ENCODE results near the gene EVC2.

- TF ChIP-seq, protein P1, sequence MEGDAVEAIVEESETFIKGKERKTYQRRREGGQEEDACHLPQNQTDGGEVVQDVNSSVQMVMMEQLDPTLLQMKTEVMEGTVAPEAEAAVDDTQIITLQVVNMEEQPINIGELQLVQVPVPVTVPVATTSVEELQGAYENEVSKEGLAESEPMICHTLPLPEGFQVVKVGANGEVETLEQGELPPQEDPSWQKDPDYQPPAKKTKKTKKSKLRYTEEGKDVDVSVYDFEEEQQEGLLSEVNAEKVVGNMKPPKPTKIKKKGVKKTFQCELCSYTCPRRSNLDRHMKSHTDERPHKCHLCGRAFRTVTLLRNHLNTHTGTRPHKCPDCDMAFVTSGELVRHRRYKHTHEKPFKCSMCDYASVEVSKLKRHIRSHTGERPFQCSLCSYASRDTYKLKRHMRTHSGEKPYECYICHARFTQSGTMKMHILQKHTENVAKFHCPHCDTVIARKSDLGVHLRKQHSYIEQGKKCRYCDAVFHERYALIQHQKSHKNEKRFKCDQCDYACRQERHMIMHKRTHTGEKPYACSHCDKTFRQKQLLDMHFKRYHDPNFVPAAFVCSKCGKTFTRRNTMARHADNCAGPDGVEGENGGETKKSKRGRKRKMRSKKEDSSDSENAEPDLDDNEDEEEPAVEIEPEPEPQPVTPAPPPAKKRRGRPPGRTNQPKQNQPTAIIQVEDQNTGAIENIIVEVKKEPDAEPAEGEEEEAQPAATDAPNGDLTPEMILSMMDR (IDR thresholded peaks at IDR 0.05): no peak
- TF ChIP-seq POLR2A (IDR thresholded peaks at IDR 0.05): no peak
These were observed 8.0 kb upstream of the EVC2 start for GRCh38 chr4:5716391-5716790.

Measured in body of pancreas (tissue), 4 donors.